Measurements from ENCODE around the gene HSF4.

GRCh38 chr16:67206129-67206837 lies 41.7 kb downstream of the HSF4 start:
- TF ChIP-seq CTCF (IDR thresholded peaks at IDR 0.05) (no peak), POLR2AphosphoS5 (IDR thresholded peaks at IDR 0.05; ENCODE audit: low read depth, low read length) (no peak), REST (IDR thresholded peaks at IDR 0.05; ENCODE audit: insufficient read depth in 1 of 2, low read depth in 2 of 2, low read length in 1 of 2) (no peak), TCF7L2 (IDR thresholded peaks at IDR 0.05; ENCODE audit: low read depth, low read length) (no peak), SIN3A (IDR thresholded peaks at IDR 0.05; ENCODE audit: borderline replicate concordance, insufficient read depth, low read depth, low read length) (no peak)

All from Panc1 (cell line).